Measurements from ENCODE around the gene ABCA12. TPM values are rescaled to one million over a fixed set of nuclear protein-coding genes. Genes with fewer than 3 reads are reported as not detected.

Gene ABCA12
- total RNA-seq, 2 donors from 2014 or later: 0.07 TPM; not detected in 1

GRCh38 chr2:215119847-215120246, 18.6 kb downstream of the ABCA12 start:
- no peaks in the 10 kb centered on the region for H3K36me3 Mint-ChIP-seq (ENCODE audit: low read depth)
- H3K9me3 Mint-ChIP-seq: peaks cover 10% of the 10 kb centered on the region
- no peak for TF ChIP-seq CTCF (conservative IDR thresholded peaks at IDR 0.05)
- H3K4me1 Mint-ChIP-seq: no peaks in the 10 kb centered on the region
- no peak overlapping the region for H3K27ac Mint-ChIP-seq
- H3K4me3 ChIP-seq (ENCODE audit: low read length): no peak overlapping the region
- H3K9ac ChIP-seq (ENCODE audit: extremely low read depth, low read length, poor library complexity, severe bottlenecking): no peak overlapping the region
- H3K36me3 ChIP-seq (ENCODE audit: control insufficient read depth, insufficient read depth, low read length): no peaks in the 10 kb centered on the region
- no peaks in the 10 kb centered on the region for H3K27me3 Mint-ChIP-seq (ENCODE audit: insufficient read depth)
- H3K4me1 ChIP-seq (ENCODE audit: control insufficient read depth, insufficient read depth, low read length): no peaks in the 10 kb centered on the region
- no peak for DNase-seq
- 96% methylated on average over 2 of the region's 2 CpGs; no CpG with 5 or more reads in 1 of the 2 experiments for WGBS, 2 experiments (ENCODE audit: insufficient coverage in 1 of 2, insufficient read length in 1 of 2)
- no peaks in the 10 kb centered on the region for H3K9me3 ChIP-seq (ENCODE audit: control insufficient read depth, low read length)
- H3K4me3 Mint-ChIP-seq: no peak overlapping the region
- H3K27ac ChIP-seq (ENCODE audit: low read depth, low read length): no peak overlapping the region
- no peaks in the 10 kb centered on the region for H3K27me3 ChIP-seq (ENCODE audit: control insufficient read depth, insufficient read depth, low read length, poor library complexity, severe bottlenecking)

GRCh38 chr2:215110918-215111317, 27.5 kb downstream of the ABCA12 start:
- 95% methylated on average over 2 to 3 of the region's 3 CpGs for whole genome bisulfite sequencing, 2 experiments (ENCODE audit: insufficient coverage in 1 of 2, insufficient read length in 1 of 2)
- Mint-ChIP-seq H3K4me3 (no peak overlapping the region), H3K27ac (no peak overlapping the region), H3K27me3 (ENCODE audit: insufficient read depth) (no peaks in the 10 kb centered on the region), H3K36me3 (ENCODE audit: low read depth) (no peaks in the 10 kb centered on the region), H3K9me3 (no peaks in the 10 kb centered on the region), H3K4me1 (no peaks in the 10 kb centered on the region)
- TF ChIP-seq CTCF (conservative IDR thresholded peaks at IDR 0.05): no peak
- no peak overlapping the region for H3K27ac ChIP-seq (ENCODE audit: low read depth, low read length)
- H3K9ac ChIP-seq (ENCODE audit: extremely low read depth, low read length, poor library complexity, severe bottlenecking): no peak overlapping the region
- no peak for DNase-seq
- no peaks in the 10 kb centered on the region for H3K4me1 ChIP-seq (ENCODE audit: control insufficient read depth, insufficient read depth, low read length)
- H3K27me3 ChIP-seq (ENCODE audit: control insufficient read depth, insufficient read depth, low read length, poor library complexity, severe bottlenecking): no peaks in the 10 kb centered on the region
- no peak overlapping the region for H3K4me3 ChIP-seq (ENCODE audit: low read length)
- H3K36me3 ChIP-seq (ENCODE audit: control insufficient read depth, insufficient read depth, low read length): no peaks in the 10 kb centered on the region
- no peaks in the 10 kb centered on the region for H3K9me3 ChIP-seq (ENCODE audit: control insufficient read depth, low read length)

GRCh38 chr2:215107216-215108056, 31.0 kb downstream of the ABCA12 start:
- Histone ChIP-seq H3K4me3 (ENCODE audit: low read length) (no peak overlapping the region), H3K27ac (ENCODE audit: low read depth, low read length) (no peak overlapping the region), H3K4me1 (ENCODE audit: control insufficient read depth, insufficient read depth, low read length) (no peaks in the 10 kb centered on the region), H3K9me3 (ENCODE audit: control insufficient read depth, low read length) (no peaks in the 10 kb centered on the region), H3K9ac (ENCODE audit: extremely low read depth, low read length, poor library complexity, severe bottlenecking) (no peak overlapping the region), H3K27me3 (ENCODE audit: control insufficient read depth, insufficient read depth, low read length, poor library complexity, severe bottlenecking) (no peaks in the 10 kb centered on the region), H3K36me3 (ENCODE audit: control insufficient read depth, insufficient read depth, low read length) (no peaks in the 10 kb centered on the region)
- DNase-seq: no peak
- no peak overlapping the region for H3K4me3 Mint-ChIP-seq
- no peaks in the 10 kb centered on the region for H3K36me3 Mint-ChIP-seq (ENCODE audit: low read depth)
- H3K9me3 Mint-ChIP-seq: no peaks in the 10 kb centered on the region
- H3K27ac Mint-ChIP-seq: no peak overlapping the region
- H3K27me3 Mint-ChIP-seq (ENCODE audit: insufficient read depth): no peaks in the 10 kb centered on the region
- 90 to 94% methylated on average over 4 to 5 of the region's 5 CpGs for WGBS, 2 experiments (ENCODE audit: insufficient coverage in 1 of 2, insufficient read length in 1 of 2)
- TF ChIP-seq CTCF (conservative IDR thresholded peaks at IDR 0.05): no peak
- H3K4me1 Mint-ChIP-seq: no peaks in the 10 kb centered on the region

Data from endodermal cell (in vitro differentiated cells).